Nephron progenitor cell (in vitro differentiated cells): ENCODE data around the gene MCCD1.

ENCODE experiments used
- DNase-seq: peaks from one replicate; pipeline ENCODE4 v3.0.0; 2021
- H3K27ac Mint-ChIP-seq: 2 replicates; pipeline ENCODE4 v1.8.0; 2021; ENCODE audit warnings: mild to moderate bottlenecking, moderate library complexity, mixed read lengths
- H3K27me3 Mint-ChIP-seq: 2 replicates; pipeline ENCODE4 v1.8.0; 2021; ENCODE audit warnings: mild to moderate bottlenecking, low read depth, mixed read lengths; ENCODE audit not compliant: poor library complexity
- H3K36me3 Mint-ChIP-seq: 2 replicates; pipeline ENCODE4 v1.8.0; 2021; ENCODE audit warnings: low read depth, mixed read lengths
- H3K4me1 Mint-ChIP-seq: 2 replicates; pipeline ENCODE4 v1.8.0; 2021; ENCODE audit warnings: mixed read lengths
- H3K4me3 Mint-ChIP-seq: 2 replicates; pipeline ENCODE4 v1.8.0; 2021; ENCODE audit warnings: mild to moderate bottlenecking, moderate library complexity, mixed read lengths
- H3K9me3 Mint-ChIP-seq: 2 replicates; pipeline ENCODE4 v1.8.0; 2021; ENCODE audit warnings: mild to moderate bottlenecking, moderate library complexity, mixed read lengths
- TF ChIP-seq, protein P1 (sequence below): fragments of 200-600 bp; sonication (generic); IDR thresholded peaks from 2 replicates; pipeline ENCODE4 v1.5.0; 2021; ENCODE audit warnings: antibody characterized with exemption

Gene MCCD1

DNA sequence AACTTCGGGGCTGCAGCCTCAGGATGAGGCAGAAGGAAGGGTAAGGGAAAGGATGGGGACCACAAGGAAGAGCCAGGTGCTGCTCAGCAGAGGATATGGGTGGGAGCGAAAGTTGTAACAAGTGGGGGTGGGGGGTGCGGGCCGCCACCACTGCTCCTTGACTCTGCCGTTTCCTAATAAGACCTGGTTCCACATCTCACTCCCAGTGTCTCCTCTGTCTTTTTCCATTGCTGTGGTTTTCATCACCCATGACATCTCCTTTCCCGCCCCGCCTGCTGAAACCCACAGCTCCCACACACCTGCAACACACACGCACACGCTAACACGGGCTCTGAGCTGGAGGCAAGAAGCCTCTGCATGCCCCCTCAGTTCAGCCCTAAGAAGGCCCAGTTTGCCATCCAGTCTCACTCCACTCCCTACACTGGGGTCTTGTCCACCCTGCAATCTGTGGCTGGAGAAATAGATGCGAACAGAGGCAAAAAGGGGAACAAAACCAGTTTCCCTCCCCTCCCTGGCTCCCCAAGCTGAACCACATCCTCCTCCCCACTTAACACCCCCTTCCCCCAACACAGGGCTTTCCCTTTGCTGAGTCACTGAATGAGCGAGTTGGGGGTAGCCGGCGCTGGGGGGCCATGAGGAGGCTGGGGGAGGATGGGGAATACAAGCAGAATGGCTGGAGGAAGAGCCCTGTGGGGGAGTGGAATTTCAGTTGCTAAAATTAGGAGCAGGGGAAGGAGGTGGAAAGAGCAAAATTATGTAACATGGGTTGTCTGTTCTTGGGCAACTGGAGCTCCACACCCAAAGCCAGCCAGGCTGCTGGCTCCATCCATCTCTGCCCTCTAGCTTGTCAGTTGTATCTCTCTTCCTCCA, 30.1 kb downstream of the MCCD1 start:
- H3K4me1 Mint-ChIP-seq: peaks cover 28% of the 10 kb centered on the region
- no peaks in the 10 kb centered on the region for H3K9me3 Mint-ChIP-seq
- TF ChIP-seq, protein P1, sequence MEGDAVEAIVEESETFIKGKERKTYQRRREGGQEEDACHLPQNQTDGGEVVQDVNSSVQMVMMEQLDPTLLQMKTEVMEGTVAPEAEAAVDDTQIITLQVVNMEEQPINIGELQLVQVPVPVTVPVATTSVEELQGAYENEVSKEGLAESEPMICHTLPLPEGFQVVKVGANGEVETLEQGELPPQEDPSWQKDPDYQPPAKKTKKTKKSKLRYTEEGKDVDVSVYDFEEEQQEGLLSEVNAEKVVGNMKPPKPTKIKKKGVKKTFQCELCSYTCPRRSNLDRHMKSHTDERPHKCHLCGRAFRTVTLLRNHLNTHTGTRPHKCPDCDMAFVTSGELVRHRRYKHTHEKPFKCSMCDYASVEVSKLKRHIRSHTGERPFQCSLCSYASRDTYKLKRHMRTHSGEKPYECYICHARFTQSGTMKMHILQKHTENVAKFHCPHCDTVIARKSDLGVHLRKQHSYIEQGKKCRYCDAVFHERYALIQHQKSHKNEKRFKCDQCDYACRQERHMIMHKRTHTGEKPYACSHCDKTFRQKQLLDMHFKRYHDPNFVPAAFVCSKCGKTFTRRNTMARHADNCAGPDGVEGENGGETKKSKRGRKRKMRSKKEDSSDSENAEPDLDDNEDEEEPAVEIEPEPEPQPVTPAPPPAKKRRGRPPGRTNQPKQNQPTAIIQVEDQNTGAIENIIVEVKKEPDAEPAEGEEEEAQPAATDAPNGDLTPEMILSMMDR: no peak
- peaks cover 38% of the 10 kb centered on the region for H3K36me3 Mint-ChIP-seq
- peaks cover 3% of the 10 kb centered on the region for H3K27me3 Mint-ChIP-seq
- H3K4me3 Mint-ChIP-seq: no peak overlapping the region
- DNase-seq: no peak
- H3K27ac Mint-ChIP-seq: peak overlapping the region; percentile 93

DNA sequence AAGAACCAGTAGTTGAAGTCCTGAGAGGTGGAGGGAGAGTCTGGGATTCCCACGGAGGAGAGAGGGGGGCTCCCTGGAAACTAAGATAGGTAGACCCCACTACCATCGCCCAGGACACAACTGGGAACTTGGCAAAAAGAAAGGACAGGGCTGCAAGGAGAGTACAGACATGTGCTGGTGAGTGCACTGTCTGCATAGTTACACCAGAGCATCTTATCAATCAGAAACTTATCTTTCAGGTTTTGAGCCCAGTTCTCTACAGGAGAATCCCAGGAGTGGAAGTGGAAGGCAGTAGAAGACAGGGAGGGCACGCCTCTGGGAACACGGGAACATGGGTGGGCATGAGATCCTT, 30.8 kb downstream of the MCCD1 start:
- Mint-ChIP-seq H3K27ac (peak overlapping the region; percentile 93), H3K4me1 (peaks cover 31% of the 10 kb centered on the region), H3K4me3 (no peak overlapping the region), H3K36me3 (peaks cover 35% of the 10 kb centered on the region), H3K9me3 (no peaks in the 10 kb centered on the region), H3K27me3 (peaks cover 4% of the 10 kb centered on the region)
- TF ChIP-seq, protein P1: no peak
- DNase-seq: no peak

DNA sequence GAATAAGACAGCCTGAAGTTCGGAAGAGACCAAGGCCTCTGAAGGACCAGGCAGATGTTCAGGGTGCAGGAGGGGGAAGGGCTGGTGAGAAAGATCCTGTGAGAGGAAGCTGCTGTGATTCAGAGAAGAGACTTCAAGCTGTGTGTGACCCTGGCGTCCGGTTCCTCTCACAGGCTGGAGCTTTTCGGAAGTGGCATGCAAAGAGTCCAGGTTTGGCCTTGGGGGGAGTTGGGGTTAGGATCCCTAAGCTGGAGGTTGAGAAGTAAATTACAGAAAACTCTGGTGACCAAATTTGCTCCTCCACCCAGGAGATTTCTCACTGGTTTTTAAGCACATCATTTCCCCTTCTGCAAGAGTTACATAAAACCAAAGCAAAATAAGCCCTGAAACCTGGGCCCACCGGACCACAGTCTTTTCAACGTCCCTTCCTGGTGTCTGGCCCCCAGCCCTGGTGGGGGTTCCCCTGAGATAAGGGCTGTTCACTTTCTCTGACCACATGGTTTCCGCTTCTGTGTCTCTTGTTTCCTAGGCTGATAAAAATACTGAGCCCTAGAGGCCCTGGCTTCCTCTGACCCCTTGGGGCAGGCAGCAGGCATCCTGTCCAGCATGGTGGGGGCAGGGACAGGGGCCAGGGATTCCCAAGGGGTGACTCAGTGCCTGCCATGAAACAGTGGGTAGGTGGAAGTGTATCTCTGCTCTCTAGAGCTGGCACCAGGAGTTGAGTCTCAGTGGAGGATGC, 31.4 kb downstream of the MCCD1 start:
- TF ChIP-seq, protein P1: no peak
- Mint-ChIP-seq H3K27ac (peak overlapping the region; percentile 93), H3K36me3 (peaks cover 32% of the 10 kb centered on the region), H3K4me1 (peaks cover 36% of the 10 kb centered on the region), H3K9me3 (no peaks in the 10 kb centered on the region), H3K4me3 (no peak overlapping the region), H3K27me3 (peaks cover 4% of the 10 kb centered on the region)
- DNase-seq: no peak

DNA sequence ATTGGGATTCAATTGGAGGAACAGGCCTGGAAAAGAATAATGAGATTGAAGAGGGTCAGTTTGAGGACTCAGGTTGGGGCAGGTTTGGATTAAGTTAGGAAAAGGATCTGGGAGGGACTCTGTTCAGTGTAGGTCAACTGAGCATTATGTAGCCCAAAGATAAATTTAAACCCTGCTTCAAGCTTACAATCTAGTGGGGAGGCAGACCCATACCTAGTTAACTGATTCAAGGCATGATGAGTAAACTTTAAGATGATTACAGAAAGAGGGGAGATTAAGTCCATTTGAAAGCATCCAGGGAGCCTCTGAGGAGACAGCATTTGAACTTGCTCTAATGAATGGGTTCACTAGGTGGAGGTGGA, 31.9 kb downstream of the MCCD1 start:
- Mint-ChIP-seq H3K4me1 (peaks cover 36% of the 10 kb centered on the region), H3K9me3 (no peaks in the 10 kb centered on the region), H3K27ac (peak overlapping the region; percentile 93), H3K4me3 (no peak overlapping the region), H3K27me3 (peaks cover 4% of the 10 kb centered on the region), H3K36me3 (peaks cover 32% of the 10 kb centered on the region)
- no peak for DNase-seq
- TF ChIP-seq, protein P1: no peak

DNA sequence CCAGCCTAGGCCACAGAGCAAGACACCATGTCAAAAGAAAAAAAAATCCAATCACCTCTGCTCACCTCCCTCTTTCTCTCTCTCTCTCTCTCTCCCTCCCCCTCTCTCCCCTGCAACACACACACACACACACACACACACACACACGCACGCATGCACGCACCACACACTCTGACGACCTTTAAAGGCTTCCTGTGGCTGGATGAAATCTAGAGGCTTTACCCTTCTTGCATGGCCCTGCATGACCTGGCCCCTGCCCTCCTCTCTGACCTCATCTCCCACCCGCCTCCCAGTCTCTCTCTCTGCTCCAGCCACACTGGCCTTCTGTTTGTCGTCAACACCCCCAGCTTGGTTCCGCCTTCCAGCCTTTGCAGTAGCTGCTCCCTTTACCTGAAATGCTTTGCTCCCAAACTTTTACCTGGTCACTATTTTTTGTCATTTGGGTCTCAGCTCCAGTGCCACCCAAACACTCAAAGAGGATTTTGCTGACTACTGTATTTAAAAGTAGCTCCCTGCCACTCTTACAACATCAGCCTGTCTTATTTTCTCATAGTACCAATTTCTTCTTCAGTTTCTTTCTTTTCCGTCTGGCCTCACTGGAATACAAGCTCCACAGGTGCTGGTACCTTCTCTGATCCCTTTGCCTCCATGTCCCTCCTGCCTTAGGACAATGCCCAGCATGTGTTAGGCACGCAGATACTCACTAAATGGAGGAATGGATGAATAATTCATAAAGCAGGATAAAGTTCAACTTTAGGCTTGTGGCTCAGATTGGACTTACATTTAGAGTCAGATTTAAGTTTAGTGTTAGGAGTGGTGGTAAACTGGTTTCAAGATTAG, 39.0 kb downstream of the MCCD1 start:
- TF ChIP-seq, protein P1: no peak
- H3K4me1 Mint-ChIP-seq: peaks cover 28% of the 10 kb centered on the region
- H3K27me3 Mint-ChIP-seq: peaks cover 24% of the 10 kb centered on the region
- H3K4me3 Mint-ChIP-seq: peak overlapping the region; percentile 39
- peak; percentile 26 for DNase-seq
- no peaks in the 10 kb centered on the region for H3K9me3 Mint-ChIP-seq
- H3K27ac Mint-ChIP-seq: peak overlapping the region; percentile 70
- no peaks in the 10 kb centered on the region for H3K36me3 Mint-ChIP-seq
